GM12873 (cell line): Measurements from ENCODE around the gene PJA1.

Experiments used
- CTCF ChIP-seq: IDR thresholded peaks from 2 replicates; pipeline ENCODE4 v1.5.1; 2012; ENCODE audit warnings: low read depth, mild to moderate bottlenecking, moderate library complexity, low read length, control low read depth; ENCODE audit not compliant: insufficient read depth; ENCODE audit errors: missing control alignments

PJA1 gene

GRCh38 chrX:69196666-69197065 is 31.4 kb upstream of the PJA1 start:
- no peak for TF ChIP-seq CTCF

DNA sequence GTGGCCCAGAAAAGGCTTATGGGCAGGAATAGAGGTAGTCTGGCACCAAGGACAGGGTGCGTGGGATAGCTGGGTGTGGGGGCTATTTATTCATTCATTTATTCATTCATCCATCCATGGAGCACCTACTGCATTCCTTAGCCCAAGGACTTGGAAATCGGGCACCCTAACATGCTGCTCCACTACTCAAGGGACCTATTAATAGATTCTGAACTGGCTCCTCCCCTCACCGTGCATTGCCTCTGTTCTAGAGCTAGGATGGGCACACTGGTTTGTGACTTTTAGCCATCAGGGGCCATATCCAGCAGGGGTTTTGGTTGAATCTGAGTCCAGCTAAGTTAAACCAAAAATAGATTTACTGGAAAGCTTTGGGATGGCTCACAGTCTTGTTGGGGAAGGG is 30.6 kb upstream of the PJA1 start:
- no peak for TF ChIP-seq CTCF

- no peak for TF ChIP-seq CTCF
Observed at GRCh38 chrX:69195192-69195591, 29.9 kb upstream of the PJA1 start.

DNA sequence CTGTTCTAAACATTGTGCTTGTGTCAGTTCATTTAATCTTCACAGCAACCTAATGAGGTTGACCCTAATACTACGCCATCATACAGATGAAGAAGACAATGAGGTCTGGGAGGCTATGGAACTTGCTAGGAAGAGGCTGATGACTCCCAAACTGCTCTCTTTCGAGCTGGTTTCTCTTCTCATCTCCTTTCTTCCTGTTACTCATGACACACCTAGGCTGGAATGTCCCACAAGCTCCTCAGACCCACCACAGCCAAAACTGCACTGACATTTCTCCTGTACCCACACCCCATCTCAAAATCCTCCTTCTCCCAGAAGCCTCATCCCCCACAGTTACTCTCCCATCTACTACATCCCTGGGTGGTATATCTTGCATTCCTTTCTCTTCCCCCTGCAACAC is 27.4 kb upstream of the PJA1 start:
- TF ChIP-seq CTCF, result no peak

- TF ChIP-seq CTCF, result no peak
Observed at GRCh38 chrX:69189576-69190371, 24.5 kb upstream of the PJA1 start.

GRCh38 chrX:69186651-69187050 is 21.4 kb upstream of the PJA1 start:
- no peak for TF ChIP-seq CTCF

DNA sequence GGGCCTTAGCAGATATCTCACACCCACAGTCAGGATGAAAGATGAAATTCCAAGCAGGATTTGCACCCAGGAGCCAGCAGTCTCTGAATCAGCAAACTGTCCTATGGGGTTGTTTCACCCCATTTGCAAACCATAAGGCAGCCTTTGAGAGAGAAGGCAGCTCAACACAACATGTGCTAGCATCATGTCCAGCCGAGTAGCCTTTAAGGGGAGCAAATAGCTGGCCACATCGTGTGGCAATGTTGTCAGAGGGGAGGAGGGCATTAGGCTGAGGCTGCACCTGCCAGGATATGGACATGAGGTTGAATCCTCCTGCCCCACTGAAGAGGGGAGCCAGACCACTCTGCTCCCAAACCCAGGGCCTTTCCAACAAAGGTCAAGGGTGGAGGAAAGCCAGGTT is 20.6 kb upstream of the PJA1 start:
- TF ChIP-seq CTCF, result no peak
